HEK293 (cell line): Measurements from ENCODE around the gene SLFN11.

Source experiments
- CTCF ChIA-PET: fragments of 350-600 bp; formaldehyde crosslinking; extraction: SDS; loops from one replicate; lab custom pipeline; 2021; ENCODE audit warnings: antibody characterized with exemption; lab: Yijun Ruan, JAX
- POLR2A ChIA-PET: fragments of 300-600 bp; formaldehyde crosslinking; extraction: SDS; loops from one replicate; lab custom pipeline; 2020; ENCODE audit warnings: antibody characterized with exemption, inconsistent platforms; lab: Yijun Ruan, JAX
- H3K27ac ChIP-seq: fragments of 200-500 bp; sonication (Bioruptor generic); 2 replicates; pipeline ENCODE4 v1.5.1; 2014; ENCODE audit warnings: low read depth, low read length, control low read depth, inconsistent platforms; ENCODE audit errors: extremely low read depth
- H3K36me3 ChIP-seq, 2 experiments: fragments of 200-500 bp in 1 of 2; sonication (Bioruptor generic) in 1 of 2; 1 replicate in 1 of 2; 2 replicates in 1 of 2; pipeline ENCODE4 v1.5.1; 2014 to 2017; ENCODE audit warnings: inconsistent platforms in 2 of 2, low read length in 2 of 2; ENCODE audit not compliant: control insufficient read depth in 2 of 2, insufficient read depth in 1 of 2
- H3K4me1 ChIP-seq: fragments of 200-500 bp; sonication (Bioruptor generic); 2 replicates; pipeline ENCODE4 v1.5.1; 2014; ENCODE audit warnings: mild to moderate bottlenecking, low read length, inconsistent platforms; ENCODE audit not compliant: control insufficient read depth, insufficient read depth
- H3K4me3 ChIP-seq: 2 replicates; pipeline ENCODE4 v1.5.1; 2011; ENCODE audit warnings: low read depth, mild to moderate bottlenecking, control low read depth, low read length, moderate library complexity
- H3K9me3 ChIP-seq: fragments of 200-500 bp; sonication (Bioruptor generic); 2 replicates; pipeline ENCODE4 v1.5.1; 2014; ENCODE audit warnings: low read depth, low read length, inconsistent platforms; ENCODE audit not compliant: control insufficient read depth, insufficient read depth
- EGR2 ChIP-seq: fragments of 450-650 bp; formaldehyde crosslinking; IDR thresholded peaks from 2 replicates; pipeline ENCODE4 v1.5.1; 2016; ENCODE audit warnings: low read depth, missing biosample characterization, missing genetic modification characterization
- ELK4 ChIP-seq: IDR thresholded peaks from 2 replicates; pipeline ENCODE4 v1.6.1; 2011; ENCODE audit warnings: mild to moderate bottlenecking, low read depth, low read length, borderline replicate concordance
- FEZF1 ChIP-seq: fragments of 450-650 bp; formaldehyde crosslinking; IDR thresholded peaks from 2 replicates; pipeline ENCODE4 v1.5.1; 2016; ENCODE audit warnings: missing biosample characterization, missing genetic modification characterization
- GLI4 ChIP-seq: fragments of 450-650 bp; formaldehyde crosslinking; IDR thresholded peaks from 2 replicates; pipeline ENCODE4 v1.5.1; 2016; ENCODE audit warnings: missing biosample characterization, missing genetic modification characterization
- GLIS1 ChIP-seq: fragments of 450-650 bp; formaldehyde crosslinking; IDR thresholded peaks from 2 replicates; pipeline ENCODE4 v1.5.1; 2016; ENCODE audit warnings: missing biosample characterization, missing genetic modification characterization
- HOXC10 ChIP-seq: sonication (generic); formaldehyde crosslinking; IDR thresholded peaks from 2 replicates; pipeline ENCODE4 v1.8.1; 2023; ENCODE audit warnings: mild to moderate bottlenecking, missing genetic modification reagents
- IKZF3 ChIP-seq: fragments of 450-650 bp; IDR thresholded peaks from 2 replicates; pipeline ENCODE4 v1.5.0; 2018; ENCODE audit warnings: missing biosample characterization, mild to moderate bottlenecking, missing genetic modification characterization, moderate library complexity
- KLF17 ChIP-seq: fragments of 450-650 bp; formaldehyde crosslinking; IDR thresholded peaks from 2 replicates; pipeline ENCODE4 v1.5.1; 2016; ENCODE audit warnings: missing biosample characterization, missing genetic modification characterization
- KLF7 ChIP-seq: fragments of 450-650 bp; formaldehyde crosslinking; IDR thresholded peaks from 2 replicates; pipeline ENCODE4 v1.5.1; 2016; ENCODE audit warnings: missing biosample characterization, missing genetic modification characterization, borderline replicate concordance
- MZF1 ChIP-seq: fragments of 450-650 bp; formaldehyde crosslinking; IDR thresholded peaks from 2 replicates; pipeline ENCODE4 v1.5.1; 2017; ENCODE audit warnings: missing biosample characterization, missing genetic modification characterization, borderline replicate concordance
- PRDM4 ChIP-seq: fragments of 450-650 bp; formaldehyde crosslinking; IDR thresholded peaks from 2 replicates; pipeline ENCODE4 v1.5.1; 2017; ENCODE audit warnings: missing biosample characterization, missing genetic modification characterization
- REPIN1 ChIP-seq: fragments of 450-650 bp; formaldehyde crosslinking; IDR thresholded peaks from 2 replicates; pipeline ENCODE4 v1.5.1; 2017; ENCODE audit warnings: missing biosample characterization, missing genetic modification characterization, low read depth
- TSHZ1 ChIP-seq: fragments of 450-650 bp; formaldehyde crosslinking; IDR thresholded peaks from 2 replicates; pipeline ENCODE4 v1.5.1; 2016; ENCODE audit warnings: missing biosample characterization, missing genetic modification characterization, borderline replicate concordance
- WT1 ChIP-seq: fragments of 450-650 bp; formaldehyde crosslinking; IDR thresholded peaks from 2 replicates; pipeline ENCODE4 v1.5.1; 2016; ENCODE audit warnings: missing biosample characterization, missing genetic modification characterization
- ZBTB17 ChIP-seq: fragments of 450-650 bp; formaldehyde crosslinking; IDR thresholded peaks from 2 replicates; pipeline ENCODE4 v1.5.1; 2016; ENCODE audit warnings: missing biosample characterization, missing genetic modification characterization
- ZBTB21 ChIP-seq: fragments of 450-650 bp; formaldehyde crosslinking; IDR thresholded peaks from 2 replicates; pipeline ENCODE4 v1.5.1; 2017; ENCODE audit warnings: missing biosample characterization, missing genetic modification characterization
- ZNF211 ChIP-seq: fragments of 450-650 bp; formaldehyde crosslinking; IDR thresholded peaks from 2 replicates; pipeline ENCODE4 v1.5.1; 2016; ENCODE audit warnings: low read depth, missing biosample characterization, missing genetic modification characterization
- ZNF280C ChIP-seq: fragments of 450-650 bp; formaldehyde crosslinking; IDR thresholded peaks from 2 replicates; pipeline ENCODE4 v1.5.1; 2016; ENCODE audit warnings: missing biosample characterization, missing genetic modification characterization
- ZNF37A ChIP-seq: fragments of 450-650 bp; IDR thresholded peaks from 2 replicates; pipeline ENCODE4 v1.5.1; 2018; ENCODE audit warnings: missing biosample characterization, missing genetic modification characterization
- ZNF501 ChIP-seq: fragments of 450-650 bp; formaldehyde crosslinking; IDR thresholded peaks from 2 replicates; pipeline ENCODE4 v1.5.1; 2016; ENCODE audit warnings: missing biosample characterization, missing genetic modification characterization
- ZNF580 ChIP-seq: fragments of 450-650 bp; formaldehyde crosslinking; IDR thresholded peaks from 2 replicates; pipeline ENCODE4 v1.5.1; 2016; ENCODE audit warnings: missing biosample characterization, missing genetic modification characterization
- ZNF747 ChIP-seq: fragments of 450-650 bp; formaldehyde crosslinking; IDR thresholded peaks from 2 replicates; pipeline ENCODE4 v1.5.1; 2016; ENCODE audit warnings: missing biosample characterization, missing genetic modification characterization
- ZNF830 ChIP-seq: fragments of 450-650 bp; IDR thresholded peaks from 2 replicates; pipeline ENCODE4 v1.5.0; 2018; ENCODE audit warnings: missing biosample characterization, missing genetic modification characterization, low read depth, mild to moderate bottlenecking, moderate library complexity
- ZXDB ChIP-seq: fragments of 450-650 bp; formaldehyde crosslinking; IDR thresholded peaks from 2 replicates; pipeline ENCODE4 v1.5.1; 2016; ENCODE audit warnings: missing biosample characterization, missing genetic modification characterization

SLFN11 gene

GRCh38 chr17:35373534-35373983, at the start of gene SLFN11:
TSS of gene SLFN11 (minus strand) at chr17:35373621. CDS start at chr17:35363807, 9,814 bp downstream.
- Histone ChIP-seq H3K4me3 (peak within 1 kb of the TSS; percentile 88), H3K27ac (peak within 1 kb of the TSS; percentile 100), H3K9me3 (no peaks in the 10 kb centered on the region), H3K36me3 (peaks cover 17 to 18% of the 10 kb centered on the region in 2 experiments), H3K4me1 (peaks cover 10% of the 10 kb centered on the region)
- POLR2A ChIA-PET = interaction anchor here (0.6 to 2.7 kb wide), 33 partner anchors 8 to 614 kb away, joined by 3 to 54 read pairs (median 5); partner anchors contain the start of genes PEX12, RAD51D, RFFL and SLFN12
- CTCF ChIA-PET = interaction anchor here (0.7 to 2.7 kb wide), 4 partner anchors 60 to 390 kb away, joined by 3 to 8 read pairs (median 4); no protein-coding TSS in a partner anchor
- TF ChIP-seq TSHZ1 (no peak), ZXDB (tag by site-specific recombination) (peak; percentile 64), ZNF830 (tag by site-specific recombination) (no peak), HOXC10 (CRISPR knock-in tag) (0 out of 2 replicates have a peak, but pooled peaks have one; percentile 69), EGR2 (peak; percentile 93), IKZF3 (tag by site-specific recombination) (peak; percentile 97), ZNF37A (no peak), FEZF1 (0 out of 2 replicates have a peak, but pooled peaks have one; percentile 7), REPIN1 (tag by site-specific recombination) (peak; percentile 41; the same call in 1 of the 2 replicates), KLF17 (0 out of 2 replicates have a peak, but pooled peaks have one; percentile 46), ZBTB17 (tag by site-specific recombination) (no peak; the same call in 1 of the 2 replicates), WT1 (tag by site-specific recombination) (0 out of 2 replicates have a peak, but pooled peaks have one; percentile 8), ZNF211 (no peak), KLF7 (tag by site-specific recombination) (no peak), ZNF501 (tag by site-specific recombination) (no peak; the same call in 1 of the 2 replicates), ZBTB21 (tag by site-specific recombination) (peak; percentile 52; the same call in 1 of the 2 replicates), ZNF747 (tag by site-specific recombination) (no peak), GLI4 (tag by site-specific recombination) (no peak), ZNF580 (tag by site-specific recombination) (no peak), ELK4 (no peak), GLIS1 (peak; percentile 46; the same call in 1 of the 2 replicates), ZNF280C (no peak), MZF1 (tag by site-specific recombination) (peak; percentile 99), PRDM4 (no peak)
